Activated CD4-positive, alpha-beta T cell treated with anti-CD3 and anti-CD28 coated beads, Interleukin-2, amount 50 U/mL, for 48 hours (primary cell): ENCODE data around the gene CSRP1.
"Not testable (repeated sequence)": the region's sequence is repeated elsewhere in the genome, so short reads cannot be mapped to it uniquely, and the experiment has no call there.

Source experiments
- DNase-seq, 2 experiments: peaks; one replicate each; pipeline ENCODE4 v3.0.0-alpha.2; 2020

Gene CSRP1

GRCh38 chr1:201475915-201476669 is 30.8 kb downstream of the CSRP1 start:
- DNase-seq = no peak

- no peak for DNase-seq
These were observed 31.8 kb downstream of the CSRP1 start for GRCh38 chr1:201475130-201475529.

GRCh38 chr1:201473296-201473695 is 33.6 kb downstream of the CSRP1 start:
- DNase-seq = no peak

- not testable (repeated sequence) for DNase-seq
These were observed 34.6 kb downstream of the CSRP1 start for GRCh38 chr1:201472321-201472720.

- no peak for DNase-seq
These were observed 35.2 kb downstream of the CSRP1 start for GRCh38 chr1:201471772-201472171.

- no peak for DNase-seq
These were observed 36.3 kb downstream of the CSRP1 start for GRCh38 chr1:201470581-201470980.

GRCh38 chr1:201469645-201470074 is 37.3 kb downstream of the CSRP1 start:
- no peak for DNase-seq

- peak; percentile 54 to 62 for DNase-seq
These were observed 37.9 kb downstream of the CSRP1 start, which contains the start of gene PHLDA3 for GRCh38 chr1:201468844-201469644. Gene PHLDA3 (minus strand): TSS chr1:201469188. CDS start chr1:201468786, 402 bp downstream.

GRCh38 chr1:201468501-201468843 is 38.5 kb downstream of the CSRP1 start:
- peak; percentile 19 to 25 for DNase-seq

- DNase-seq = no peak
These were observed 40.4 kb downstream of the CSRP1 start for GRCh38 chr1:201466492-201466891.

GRCh38 chr1:201465698-201466290 is 41.1 kb downstream of the CSRP1 start:
- DNase-seq = no peak

GRCh38 chr1:201463071-201463552 is 43.8 kb downstream of the CSRP1 start:
- no peak for DNase-seq

GRCh38 chr1:201461645-201462441 is 45.1 kb downstream of the CSRP1 start:
- no peak for DNase-seq

- DNase-seq = no peak
These were observed 45.9 kb downstream of the CSRP1 start for GRCh38 chr1:201460814-201461644.

- no peak for DNase-seq
These were observed 47.1 kb downstream of the CSRP1 start for GRCh38 chr1:201459775-201460174.

GRCh38 chr1:201459052-201459451 is 47.9 kb downstream of the CSRP1 start:
- no peak for DNase-seq

- no peak for DNase-seq
These were observed 49.4 kb downstream of the CSRP1 start for GRCh38 chr1:201457508-201457960.

- DNase-seq = no peak
These were observed 50.2 kb downstream of the CSRP1 start for GRCh38 chr1:201456499-201457309.

GRCh38 chr1:201455098-201455497 is 51.8 kb downstream of the CSRP1 start:
- no peak for DNase-seq

GRCh38 chr1:201454608-201455007 is 52.3 kb downstream of the CSRP1 start:
- no peak for DNase-seq

GRCh38 chr1:201452866-201453265 is 54.1 kb downstream of the CSRP1 start:
- DNase-seq = no peak
